ENCODE data around the gene NAA25.

NAA25 gene

DNA sequence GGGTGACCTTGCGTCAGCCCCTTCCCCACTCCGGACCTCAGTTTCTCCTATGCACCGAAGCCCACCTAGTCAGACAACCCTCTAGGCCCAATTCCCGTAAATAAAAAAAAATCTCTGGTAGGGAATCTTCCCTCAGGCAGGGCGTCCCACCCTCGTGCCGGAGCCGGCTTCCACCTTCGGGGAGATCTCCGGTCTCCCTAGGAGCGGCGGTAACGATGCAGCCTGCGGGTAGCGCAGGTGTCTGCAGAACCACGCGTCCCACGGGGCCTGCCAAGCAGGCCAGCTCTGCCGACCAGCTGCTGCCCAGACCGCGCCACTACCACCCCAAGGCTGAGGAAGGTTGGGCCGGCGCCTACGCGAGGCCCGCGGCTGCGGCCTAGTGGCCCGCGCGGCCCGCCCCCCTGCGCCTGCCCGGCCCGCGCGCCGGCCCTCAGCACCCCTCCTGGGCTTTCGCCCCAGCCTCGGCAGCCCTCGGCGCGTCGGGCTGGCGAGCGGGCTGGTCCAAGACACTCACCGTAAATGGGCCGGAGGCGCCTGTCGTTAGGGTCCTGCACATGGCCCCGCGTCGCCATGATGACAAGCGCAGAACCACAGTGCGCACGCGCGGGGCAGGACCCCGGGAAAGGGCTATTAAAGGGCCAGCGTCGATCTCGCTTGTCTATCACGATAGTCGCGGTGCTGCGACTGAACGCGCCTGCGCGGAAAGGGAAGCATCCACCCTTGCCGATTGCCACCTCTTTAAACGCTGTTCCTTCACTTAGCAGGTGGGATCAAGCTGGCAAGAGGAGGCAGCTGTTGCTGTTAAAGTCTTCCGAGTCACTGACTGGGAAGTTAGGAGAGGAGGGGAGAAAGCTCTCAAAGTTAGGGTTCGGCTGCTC is at the start of gene NAA25:
Gene NAA25 (minus strand): TSS at position 582 of the 878 bp plus-strand sequence. CDS start 10 bp downstream, at position 572.
- peak; percentile 89 to 96 (median 94) for DNase-seq

GRCh38 chr12:112153893-112154219 is 45.3 kb upstream of the NAA25 start:
- no peak for DNase-seq

GRCh38 chr12:112153181-112153892 is 44.8 kb upstream of the NAA25 start:
- DNase-seq: no peak

GRCh38 chr12:112151766-112152541 is 43.4 kb upstream of the NAA25 start:
- peak in 1 of 3 donors; percentile 15 for DNase-seq

GRCh38 chr12:112149596-112149995 is 41.0 kb upstream of the NAA25 start:
- DNase-seq: peak in 2 of 3 donors; percentile 28 to 37

- DNase-seq: no peak
Observed at GRCh38 chr12:112148031-112148513, 39.5 kb upstream of the NAA25 start.

DNA sequence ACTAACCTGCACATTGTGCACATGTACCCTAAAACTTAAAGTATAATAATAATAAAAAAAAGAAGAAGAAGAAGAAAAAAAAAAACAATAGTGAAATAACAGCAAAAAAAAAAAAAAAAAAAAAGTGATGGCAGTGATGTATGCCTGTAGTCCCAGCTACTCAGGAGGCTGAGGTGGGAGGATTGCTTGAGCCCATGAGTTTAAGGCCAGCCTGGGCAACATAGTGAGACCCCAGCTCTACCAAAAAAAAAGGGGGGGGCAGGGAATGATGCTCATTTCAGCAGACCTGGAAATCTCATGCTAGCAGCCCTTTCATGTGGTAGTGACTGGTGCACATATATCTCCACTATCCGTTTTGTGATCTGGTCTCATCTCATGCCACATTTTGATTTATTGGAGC is 37.5 kb upstream of the NAA25 start:
- DNase-seq: no peak

DNA sequence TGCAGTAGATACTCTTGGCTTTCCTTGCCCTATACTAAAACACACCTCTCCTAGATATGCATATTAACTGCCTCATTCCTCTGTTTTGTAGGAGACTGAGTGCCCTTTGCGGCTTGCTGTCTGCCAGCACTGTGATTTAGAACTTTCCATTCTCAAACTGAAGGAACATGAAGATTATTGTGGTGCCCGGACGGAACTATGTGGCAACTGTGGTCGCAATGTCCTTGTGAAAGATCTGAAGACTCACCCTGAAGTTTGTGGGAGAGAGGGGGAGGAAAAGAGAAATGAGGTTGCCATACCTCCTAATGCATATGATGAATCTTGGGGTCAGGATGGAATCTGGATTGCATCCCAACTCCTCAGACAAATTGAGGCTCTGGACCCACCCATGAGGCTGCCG is 32.1 kb upstream of the NAA25 start:
- DNase-seq: peak; percentile 54 to 72 (median 72)

DNA sequence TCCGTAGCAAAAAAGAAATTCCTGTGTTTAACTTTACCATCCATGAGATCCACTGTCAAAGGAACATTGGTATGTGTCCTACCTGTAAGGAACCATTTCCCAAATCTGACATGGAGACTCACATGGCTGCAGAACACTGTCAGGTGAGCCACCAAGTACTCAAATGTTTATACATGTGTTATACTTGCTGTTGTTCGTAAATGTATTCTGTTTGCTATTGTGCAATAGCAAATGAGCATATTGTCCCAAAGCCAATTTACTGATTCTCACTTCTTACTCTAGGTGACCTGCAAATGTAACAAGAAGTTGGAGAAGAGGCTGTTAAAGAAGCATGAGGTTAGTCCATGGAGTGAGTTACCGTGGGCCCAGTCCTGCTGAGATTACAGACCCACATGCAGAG is 26.1 kb upstream of the NAA25 start:
- DNase-seq: no peak

- peak in 1 of 3 donors; percentile 14 for DNase-seq
Observed at GRCh38 chr12:112133418-112133817, 24.8 kb upstream of the NAA25 start.

DNA sequence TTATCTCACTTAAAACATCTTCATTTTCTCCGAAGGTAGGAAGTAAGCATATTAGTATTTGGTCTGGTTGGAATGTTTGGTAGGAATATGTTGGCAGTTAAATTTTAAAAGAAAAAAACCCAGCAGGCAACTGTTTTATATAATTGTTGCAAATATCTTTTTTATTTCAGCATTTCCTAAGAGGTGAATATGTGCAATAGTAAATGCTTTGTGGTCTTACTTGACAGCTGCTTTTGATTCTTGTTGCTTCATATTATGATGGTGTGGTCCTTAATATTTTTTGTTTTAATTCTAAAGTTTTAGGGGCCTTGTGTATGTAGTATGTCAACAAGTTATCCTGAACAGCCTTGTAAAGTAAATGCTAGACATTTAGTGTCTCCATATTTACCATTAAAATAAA is 23.1 kb upstream of the NAA25 start:
- DNase-seq: no peak

DNA sequence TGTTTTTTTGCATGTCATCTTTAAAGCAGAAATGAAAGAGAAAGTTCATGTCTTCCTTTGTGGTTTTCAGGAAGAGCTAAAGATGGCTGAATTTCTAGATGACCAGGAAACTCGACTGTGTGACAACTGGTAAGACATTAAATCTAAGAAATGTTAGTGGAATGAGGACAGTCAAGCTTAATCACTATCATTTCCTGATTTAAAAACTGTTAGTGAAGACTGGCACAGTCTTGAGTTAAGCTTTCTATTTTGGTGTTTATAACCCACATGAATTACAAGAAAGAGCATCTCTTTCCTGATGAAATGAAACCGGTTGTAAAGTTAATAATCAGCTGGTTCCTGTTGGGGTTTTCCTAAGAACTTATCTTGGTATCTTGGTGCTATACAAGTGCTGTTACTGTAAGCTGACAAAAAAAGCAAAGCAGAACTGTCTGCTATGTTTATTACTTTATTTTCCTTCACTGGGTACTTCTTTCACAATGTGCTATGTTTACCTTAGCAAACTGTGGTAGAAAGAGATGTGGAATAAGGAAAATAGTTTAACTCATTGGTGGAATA is 21.9 kb upstream of the NAA25 start:
- peak; percentile 70 to 95 (median 85) for DNase-seq

DNA sequence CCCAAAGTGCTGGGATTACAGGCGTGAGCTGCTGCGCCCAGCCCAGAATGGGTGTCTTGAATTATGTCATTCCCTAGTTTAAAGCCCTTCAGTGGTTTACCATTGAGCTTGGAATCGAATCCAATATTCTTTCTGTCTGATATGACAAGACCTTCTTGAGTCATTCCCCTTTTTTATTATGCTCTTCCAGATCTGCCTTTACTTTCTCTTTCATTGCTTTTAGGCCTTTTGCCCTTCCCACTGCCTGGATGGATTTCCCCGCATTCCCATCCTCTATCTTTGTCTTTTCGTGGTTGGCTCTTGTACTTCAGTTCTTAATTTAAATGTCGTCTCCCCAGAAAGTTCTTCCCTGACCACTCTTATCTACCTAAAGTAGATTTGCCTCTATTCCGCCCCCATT is 18.3 kb upstream of the NAA25 start:
- DNase-seq: peak; percentile 37 to 71 (median 47)

DNA sequence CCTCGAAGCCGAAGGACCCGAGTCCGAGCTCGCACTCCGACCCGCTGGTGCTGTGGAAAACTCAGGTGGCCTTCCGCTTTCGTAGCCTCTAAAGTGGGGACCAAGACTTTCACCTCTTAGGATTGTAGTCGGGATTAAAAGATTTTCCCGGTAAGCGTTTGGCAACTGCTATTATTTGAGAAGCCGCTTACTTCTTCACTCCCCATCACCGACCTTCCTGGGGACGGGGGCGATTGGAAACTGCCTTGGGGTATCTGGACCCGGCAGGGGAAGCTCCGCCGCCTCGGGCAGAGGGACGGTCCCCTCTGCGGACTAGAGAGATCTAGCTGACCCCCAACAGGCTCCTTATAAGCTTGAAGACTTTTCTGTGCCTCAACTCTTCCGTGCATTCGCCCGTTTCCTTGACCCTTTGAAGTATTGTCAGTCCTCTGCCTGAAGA is 17.4 kb upstream of the NAA25 start:
- DNase-seq: peak in 2 of 3 donors; percentile 31 to 37

DNA sequence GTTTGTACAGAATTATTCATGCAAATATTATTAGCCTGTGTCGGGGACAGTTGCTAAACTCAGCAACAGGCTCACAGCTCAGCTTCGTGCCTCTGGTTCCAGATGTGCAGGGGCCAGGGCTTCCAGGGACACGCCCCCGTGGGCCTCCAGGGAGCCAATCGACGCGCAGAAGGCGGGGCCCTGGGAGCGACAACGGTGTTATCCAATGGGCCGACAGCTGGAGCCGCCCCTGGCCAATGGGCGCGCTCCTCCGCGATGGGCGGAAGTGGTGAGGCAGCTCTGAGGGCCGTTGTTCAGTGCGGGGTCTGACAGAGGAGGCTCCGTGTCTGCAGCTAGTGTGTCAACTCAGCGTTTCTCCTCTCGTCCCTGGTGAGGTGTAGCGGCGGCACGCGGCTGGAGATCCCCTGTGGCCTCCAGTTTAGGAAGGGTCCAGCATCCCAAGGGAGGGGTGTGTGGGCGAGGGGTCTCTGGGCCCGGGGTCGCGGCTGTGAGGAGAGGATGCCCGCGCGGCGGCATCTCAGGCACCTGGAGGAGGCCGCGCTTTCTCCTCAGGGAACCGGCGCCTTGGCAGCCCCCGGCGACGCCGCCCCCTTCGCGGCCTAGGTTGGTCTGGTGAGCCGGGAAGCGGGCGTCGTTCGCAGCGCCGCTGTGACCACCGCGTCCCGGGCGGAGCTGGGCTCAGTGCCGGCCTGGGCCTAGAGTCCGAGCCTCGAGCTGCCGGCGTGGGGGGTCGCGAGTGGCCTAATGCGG is 16.8 kb upstream of the NAA25 start, which contains the start of gene TRAFD1:
Gene TRAFD1 (plus strand): TSS at position 311 of the 750 bp plus-strand sequence. CDS start 4,963 bp downstream, outside the sequence.
- DNase-seq: peak; percentile 98 to 99 (median 99)

GRCh38 chr12:112124918-112125249 is 16.3 kb upstream of the NAA25 start:
- DNase-seq: no peak

DNA sequence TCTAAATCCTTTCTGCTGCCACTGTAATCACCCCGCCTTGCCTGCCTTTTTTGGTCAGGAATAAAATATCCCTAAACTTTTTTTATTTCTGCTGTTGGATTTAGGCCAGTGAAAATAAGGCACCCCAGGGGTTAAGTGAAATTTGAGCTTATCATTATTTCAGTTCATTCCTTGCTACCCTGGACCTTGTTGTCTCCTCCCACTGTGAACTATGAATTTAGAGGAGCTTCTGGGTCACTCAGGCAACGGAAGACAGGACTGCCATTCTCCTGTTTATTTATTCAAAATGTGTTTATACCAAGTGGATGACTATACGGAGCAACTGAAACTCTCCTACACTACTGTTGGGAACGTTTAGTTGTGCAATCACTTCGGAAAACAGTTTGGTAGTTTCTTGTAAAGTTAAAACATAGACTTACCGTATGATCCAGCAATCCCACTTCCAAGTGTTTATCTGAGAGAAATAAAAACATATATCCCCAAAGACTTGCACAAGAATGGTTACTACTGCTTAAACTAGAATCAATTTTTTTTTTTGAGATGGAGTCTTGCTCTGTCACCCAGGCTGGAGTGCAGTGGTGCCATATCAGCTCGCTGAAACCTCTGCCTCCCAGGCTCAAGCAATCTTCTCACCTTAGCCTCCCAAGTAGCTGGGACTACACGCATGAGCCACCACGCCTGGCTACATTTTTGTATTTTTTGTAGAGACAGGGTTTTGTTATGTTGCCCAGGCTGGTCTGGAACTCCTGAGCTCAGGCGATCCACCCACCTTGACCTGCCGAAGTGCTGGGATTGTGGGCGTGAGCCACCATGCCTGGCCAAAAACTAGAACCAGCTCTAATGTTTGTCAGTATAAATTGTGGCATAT is 14.5 kb upstream of the NAA25 start:
- no peak for DNase-seq

DNA sequence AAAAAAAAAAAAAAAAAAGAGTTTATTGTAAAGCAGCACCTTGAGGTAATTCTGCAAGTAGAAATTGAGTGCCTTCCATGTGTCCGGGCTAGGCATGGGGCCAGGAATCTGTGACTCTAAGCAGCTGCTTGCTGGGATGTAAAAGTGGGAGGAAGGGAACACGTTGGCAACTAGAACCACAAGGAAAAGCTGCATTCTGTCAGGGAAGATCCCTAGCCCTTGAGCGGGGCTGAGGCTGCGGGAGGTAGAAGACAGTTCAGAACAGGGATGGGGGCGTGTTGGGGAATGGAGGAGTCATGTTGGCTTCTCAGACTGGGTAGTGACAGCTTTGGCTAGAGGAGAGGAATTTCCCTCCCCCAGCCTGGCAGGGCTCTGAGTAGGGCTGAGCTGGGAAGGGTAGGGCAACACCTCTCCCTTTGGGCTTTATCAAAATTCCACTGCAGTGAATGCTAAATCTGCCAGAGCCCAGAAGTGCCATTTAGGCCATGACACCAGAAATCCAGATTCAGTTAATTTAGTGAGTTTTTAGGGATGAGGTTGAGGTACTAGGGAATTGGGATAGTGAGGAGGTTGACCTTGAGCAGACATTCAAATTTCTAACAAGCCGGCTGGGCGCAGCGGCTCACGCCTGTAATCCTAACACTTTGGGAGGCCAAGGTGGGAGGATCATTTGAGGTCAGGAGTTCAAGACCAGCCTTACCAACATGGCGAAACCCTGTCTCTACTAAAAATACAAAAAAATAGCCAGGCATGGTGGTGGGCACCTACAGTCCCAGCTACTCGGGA is 13.4 kb upstream of the NAA25 start:
- DNase-seq: peak; percentile 33 to 50 (median 48)

- DNase-seq: no peak
Observed at GRCh38 chr12:112117685-112118084, 9.1 kb upstream of the NAA25 start.
